ENCODE measurements around the gene PDCD1LG2.
"Not testable (repeated sequence)": the region's sequence is repeated elsewhere in the genome, so short reads cannot be mapped to it uniquely, and the experiment has no call there.

Gene PDCD1LG2

DNA sequence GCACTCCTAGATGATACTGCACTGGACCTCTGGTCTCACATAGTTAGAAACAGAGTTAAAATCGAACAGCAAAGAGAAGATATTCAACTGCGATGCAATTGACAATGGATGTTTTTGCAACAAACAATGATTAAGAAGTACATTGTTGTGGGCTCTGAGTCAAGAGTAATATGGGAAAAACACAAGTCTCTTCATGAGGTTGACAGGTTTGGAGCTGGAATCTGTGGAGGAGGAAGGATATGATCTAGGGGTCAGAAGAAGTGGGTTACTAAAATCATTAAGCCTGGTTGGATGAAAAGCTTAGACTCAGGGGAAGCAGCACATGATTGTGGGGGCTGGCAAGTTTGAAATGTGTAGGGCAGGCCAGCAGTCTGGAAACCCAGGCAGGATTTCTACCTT lies 53.1 kb downstream of the PDCD1LG2 start:
- no peak for DNase-seq (ENCODE audit: low read depth in 4 of 4, low spot score in 1 of 4)

GRCh38 chr9:5563886-5564285 lies 53.6 kb downstream of the PDCD1LG2 start:
- no peak for DNase-seq (ENCODE audit: low read depth in 4 of 4, low spot score in 1 of 4)

- DNase-seq (ENCODE audit: low read depth in 4 of 4, low spot score in 1 of 4): no peak
Measured at GRCh38 chr9:5566054-5566618, 55.8 kb downstream of the PDCD1LG2 start.

DNA sequence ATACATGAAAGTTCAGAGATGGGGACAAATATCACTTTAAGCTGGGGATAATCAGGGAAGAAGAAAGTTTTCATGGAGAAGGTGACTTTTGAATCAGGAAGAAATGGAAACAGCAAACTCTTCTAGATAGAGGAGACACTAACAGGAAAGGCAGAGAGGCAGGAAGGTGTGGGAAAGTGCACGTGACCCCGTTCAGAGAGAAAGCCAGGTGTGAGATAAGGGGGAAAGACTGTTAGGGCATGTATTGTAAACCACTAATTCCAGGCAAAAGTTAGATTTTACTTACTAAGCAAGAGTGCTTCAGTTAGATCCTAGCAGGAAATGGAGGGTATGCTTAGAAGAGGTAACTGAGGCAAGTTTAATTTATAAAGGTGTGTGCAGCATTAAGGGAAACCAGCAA lies 58.5 kb downstream of the PDCD1LG2 start:
- no peak for DNase-seq (ENCODE audit: low read depth in 4 of 4, low spot score in 1 of 4)

GRCh38 chr9:5569409-5569808 lies 59.1 kb downstream of the PDCD1LG2 start:
- no peak for DNase-seq (ENCODE audit: low read depth in 4 of 4, low spot score in 1 of 4)

- no peak for DNase-seq (ENCODE audit: low read depth in 4 of 4, low spot score in 1 of 4)
Measured at GRCh38 chr9:5569891-5570290, 59.6 kb downstream of the PDCD1LG2 start.

DNA sequence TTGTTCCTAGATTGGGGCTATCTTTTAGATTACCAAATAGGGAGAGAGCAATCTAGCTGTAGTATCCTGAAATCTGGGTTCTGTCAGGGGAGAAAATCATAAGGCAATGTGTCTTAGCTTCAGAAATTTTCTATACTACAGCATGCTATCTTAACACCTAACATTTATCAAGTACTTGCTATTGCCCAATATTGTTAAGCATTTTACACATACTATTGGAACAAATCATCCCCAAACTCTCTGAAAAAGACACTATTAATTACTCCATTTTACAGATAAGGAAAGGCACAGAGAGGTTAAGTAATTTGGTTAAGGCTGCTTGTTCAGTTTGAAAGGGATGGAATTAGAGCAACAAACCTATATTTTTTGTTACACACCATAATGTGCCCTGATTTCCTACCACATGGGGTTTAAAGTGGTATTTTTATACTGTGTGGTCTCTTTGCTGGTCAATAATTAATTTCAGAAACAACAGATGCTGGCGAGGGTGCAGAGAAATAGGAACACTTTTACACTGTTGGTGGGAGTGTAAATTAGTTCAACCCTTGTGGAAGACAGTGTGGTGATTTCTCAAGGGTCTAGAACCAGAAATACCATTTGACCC lies 61.4 kb downstream of the PDCD1LG2 start:
- DNase-seq (ENCODE audit: low read depth in 4 of 4, low spot score in 1 of 4): no peak

DNA sequence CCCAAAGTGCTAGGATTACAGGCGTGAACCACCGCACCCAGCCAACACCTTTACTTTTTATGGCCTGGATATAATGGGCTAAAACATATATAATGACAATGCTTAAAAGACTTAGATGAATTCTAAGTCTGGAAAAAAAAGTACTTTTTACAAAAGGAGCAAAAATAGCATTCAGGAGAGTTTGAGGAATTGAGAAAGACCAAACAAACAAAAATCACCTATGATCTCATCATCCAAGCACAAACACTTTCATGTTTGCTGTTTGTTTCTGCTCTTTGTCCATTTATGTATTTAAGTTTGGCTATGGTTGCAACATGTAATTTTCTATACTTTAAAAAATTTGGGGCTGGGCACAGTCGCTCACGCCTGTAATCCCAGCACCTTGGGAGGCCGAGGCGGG lies 63.8 kb downstream of the PDCD1LG2 start:
- no peak for DNase-seq (ENCODE audit: low read depth in 4 of 4, low spot score in 1 of 4)

DNA sequence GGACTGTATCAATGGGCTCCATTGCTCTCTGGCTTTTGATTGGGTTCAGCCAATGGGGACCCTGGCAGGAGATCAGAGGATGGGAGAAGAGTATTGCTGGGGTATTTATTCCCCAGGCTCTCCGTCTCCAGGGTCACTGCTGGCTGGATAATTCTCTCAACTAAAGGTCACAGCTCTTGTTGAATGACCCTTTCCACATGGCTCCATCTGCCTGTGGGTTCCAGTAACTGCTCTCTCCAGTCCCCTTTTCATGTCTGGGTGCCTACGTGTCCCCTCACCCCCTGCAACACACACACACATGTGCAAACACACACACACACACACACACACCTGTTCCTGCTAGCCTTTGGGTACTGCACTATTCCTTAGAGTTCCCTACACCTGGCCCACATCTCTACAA lies 64.7 kb downstream of the PDCD1LG2 start:
- no peak for DNase-seq (ENCODE audit: low read depth in 4 of 4, low spot score in 1 of 4)

DNA sequence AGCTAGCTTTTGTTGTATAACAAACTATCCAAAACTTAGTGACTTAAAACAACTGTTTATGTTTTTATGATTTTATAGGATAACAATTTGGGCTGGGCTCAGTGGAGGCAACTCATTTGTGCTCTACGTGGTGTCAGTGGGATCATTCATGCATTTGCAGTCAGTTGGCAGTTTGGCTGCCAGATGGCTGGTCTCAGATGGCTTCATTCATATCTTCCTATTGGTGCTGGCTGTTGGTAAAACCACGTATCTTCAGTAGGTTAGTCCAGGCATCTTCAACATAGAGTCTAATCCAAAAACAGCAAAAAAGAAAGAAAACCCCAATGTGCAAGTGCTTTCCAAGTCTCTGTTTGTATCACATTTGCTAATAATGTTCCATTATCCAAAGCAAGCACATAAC lies 66.9 kb downstream of the PDCD1LG2 start:
- DNase-seq (ENCODE audit: low read depth in 4 of 4, low spot score in 1 of 4): no peak

DNA sequence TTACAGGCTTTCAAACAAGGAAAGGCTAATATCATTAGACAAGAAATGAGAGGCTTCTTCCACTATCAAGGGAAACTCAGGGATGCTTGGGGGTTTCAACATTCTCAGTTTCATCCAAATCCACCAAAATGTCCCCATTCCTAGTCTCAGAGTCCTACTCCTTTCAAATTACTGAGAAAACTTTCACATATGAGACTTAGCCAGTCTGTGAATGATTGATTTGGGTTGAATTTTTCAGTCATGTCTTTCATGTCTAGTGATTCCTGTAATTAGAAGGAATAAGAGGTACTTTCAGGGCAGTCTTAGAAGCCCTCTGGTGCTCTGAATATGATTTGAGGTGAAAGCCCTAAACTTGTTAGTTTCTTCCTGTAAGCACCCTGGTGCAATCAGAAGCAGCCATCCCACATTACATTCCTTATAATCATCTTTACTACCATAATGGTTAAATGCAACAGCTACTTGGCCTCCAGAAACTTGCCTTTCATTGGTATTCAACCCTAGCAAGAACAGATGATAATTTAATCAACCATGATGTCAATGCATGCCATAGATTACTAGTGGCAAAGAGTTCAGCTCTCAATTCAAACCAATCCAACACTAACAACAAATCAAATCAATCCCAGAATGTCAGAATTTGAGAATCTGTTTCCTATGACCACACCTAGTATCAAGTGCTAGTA lies 67.8 kb downstream of the PDCD1LG2 start:
- DNase-seq (ENCODE audit: low read depth in 4 of 4, low spot score in 1 of 4): no peak

GRCh38 chr9:5578698-5579085 lies 68.4 kb downstream of the PDCD1LG2 start:
- no peak for DNase-seq (ENCODE audit: low read depth in 4 of 4, low spot score in 1 of 4)

DNA sequence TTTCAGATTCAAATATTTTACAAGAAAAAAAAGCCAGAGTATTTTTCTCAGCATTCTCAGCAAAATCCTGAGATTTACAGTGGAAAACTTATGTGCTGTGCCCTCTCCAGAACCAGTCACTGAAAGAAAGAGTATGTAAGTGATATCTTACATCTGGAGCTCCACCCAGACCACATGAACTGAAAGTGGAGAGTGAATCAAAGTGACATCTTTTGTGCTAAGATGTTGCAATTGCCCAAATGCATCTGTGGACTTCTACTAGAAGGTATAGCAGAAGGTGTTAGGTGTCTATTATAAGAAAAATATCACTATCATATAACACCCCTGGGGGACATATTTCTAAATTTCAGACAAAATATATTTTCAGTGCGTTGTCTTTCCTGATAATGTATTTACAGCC lies 69.5 kb downstream of the PDCD1LG2 start:
- no peak for DNase-seq (ENCODE audit: low read depth in 4 of 4, low spot score in 1 of 4)

DNA sequence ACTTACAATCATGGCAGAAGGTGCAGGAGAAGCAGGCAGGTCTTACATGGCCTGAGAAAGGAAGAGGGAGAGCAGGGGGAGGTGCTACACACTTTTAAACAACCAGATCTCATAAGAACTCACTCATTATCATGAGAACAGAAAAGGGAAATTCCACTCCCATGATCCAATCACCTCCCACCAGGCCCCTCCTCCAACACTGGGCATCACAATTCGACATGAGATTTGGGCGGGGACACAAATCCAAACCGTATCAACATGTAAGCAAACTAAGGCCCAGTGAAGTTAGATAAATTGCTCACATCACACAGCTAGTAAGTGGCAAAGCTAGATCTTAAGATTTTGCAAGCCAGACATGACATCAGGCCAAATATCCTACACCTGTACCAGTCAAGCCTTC lies 70.3 kb downstream of the PDCD1LG2 start:
- DNase-seq (ENCODE audit: low read depth in 4 of 4, low spot score in 1 of 4): no peak

GRCh38 chr9:5581706-5582105 lies 71.4 kb downstream of the PDCD1LG2 start:
- not testable (repeated sequence) for DNase-seq (ENCODE audit: low read depth in 4 of 4, low spot score in 1 of 4)

DNA sequence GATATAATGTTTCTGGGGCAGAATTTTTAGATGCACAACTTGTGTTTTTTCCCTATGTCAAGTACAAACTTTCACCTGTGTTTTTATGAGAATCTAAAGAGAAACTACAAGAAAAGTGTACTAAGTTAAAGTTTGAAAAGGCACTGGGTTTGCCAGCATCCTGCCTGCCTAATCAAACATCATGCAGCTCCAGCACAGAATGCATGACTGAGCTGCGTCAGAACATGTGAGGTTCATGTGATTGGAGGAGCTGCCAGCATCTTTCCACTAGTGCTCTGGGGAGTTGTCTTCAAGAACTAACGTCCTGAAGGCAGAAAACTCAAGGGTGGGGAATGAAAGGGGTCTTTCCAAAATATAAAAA lies 72.5 kb downstream of the PDCD1LG2 start:
- DNase-seq (ENCODE audit: low read depth in 4 of 4, low spot score in 1 of 4): no peak

DNA sequence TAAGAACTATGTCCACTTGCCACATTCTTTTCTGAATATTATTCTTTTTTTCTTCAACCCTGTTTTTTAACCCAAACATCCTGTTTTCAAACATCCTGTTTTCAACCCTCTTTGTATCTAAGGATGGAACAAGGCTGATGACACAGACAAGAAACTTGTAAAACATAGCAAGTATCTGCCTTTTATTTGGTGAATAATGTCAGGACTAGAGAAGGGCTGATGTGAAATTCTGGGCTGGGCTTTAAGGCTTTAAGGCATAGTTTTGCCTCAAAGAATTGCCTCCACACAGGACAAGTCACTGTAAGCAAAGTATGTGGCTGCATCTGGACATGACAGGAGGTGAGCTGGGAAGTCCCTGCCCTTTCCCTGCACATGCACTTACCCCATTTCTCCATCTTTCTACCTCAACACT lies 76.1 kb downstream of the PDCD1LG2 start:
- DNase-seq (ENCODE audit: low read depth in 4 of 4, low spot score in 1 of 4): no peak

- peak in 3 of 4 experiments; percentile 6 to 50 (median 20) for DNase-seq (ENCODE audit: low read depth in 4 of 4, low spot score in 1 of 4)
Measured at GRCh38 chr9:5587024-5587423, 76.7 kb downstream of the PDCD1LG2 start.

DNA sequence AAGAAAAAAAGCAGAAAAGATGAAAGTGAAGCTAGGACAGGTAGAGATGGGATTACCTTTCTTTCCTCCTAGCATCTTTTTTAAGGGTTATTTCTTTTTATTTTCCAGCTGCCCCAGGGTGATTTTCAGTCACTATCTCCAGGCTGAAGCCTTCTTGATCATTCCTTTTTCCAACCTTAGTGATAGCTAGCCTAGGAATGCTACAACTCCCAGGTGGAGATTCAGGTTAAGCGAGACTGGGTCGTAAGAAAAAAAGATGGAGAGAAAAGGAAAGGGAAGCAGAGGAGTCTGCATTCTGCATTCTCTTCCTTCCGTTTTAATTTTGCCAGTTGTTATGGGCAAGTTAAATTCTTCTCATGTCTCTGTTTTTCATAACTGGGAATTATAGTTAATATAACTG lies 81.9 kb downstream of the PDCD1LG2 start:
- no peak for DNase-seq (ENCODE audit: low read depth in 4 of 4, low spot score in 1 of 4)

DNA sequence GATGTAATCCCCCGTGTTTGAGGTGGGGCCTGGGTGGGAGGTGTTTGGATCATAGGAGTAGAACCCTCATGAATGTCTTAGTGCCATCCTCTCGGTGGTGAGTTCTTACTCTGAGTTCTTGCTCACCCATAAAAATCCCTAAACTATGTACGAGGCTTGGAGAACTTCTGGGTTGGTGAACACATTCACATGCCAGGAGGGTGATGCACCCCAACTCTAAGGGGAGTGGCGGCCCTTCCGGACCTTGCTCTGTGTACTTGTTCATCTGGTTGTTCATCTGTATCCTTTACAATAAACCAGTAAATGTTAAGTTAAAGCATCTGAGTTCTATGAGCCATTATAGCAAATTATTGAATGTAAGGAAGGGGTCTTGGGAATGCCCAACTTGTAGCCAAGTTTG lies 82.6 kb downstream of the PDCD1LG2 start:
- DNase-seq (ENCODE audit: low read depth in 4 of 4, low spot score in 1 of 4): no peak

GRCh38 chr9:5593904-5594303 lies 83.6 kb downstream of the PDCD1LG2 start:
- no peak for DNase-seq (ENCODE audit: low read depth in 4 of 4, low spot score in 1 of 4)

DNA sequence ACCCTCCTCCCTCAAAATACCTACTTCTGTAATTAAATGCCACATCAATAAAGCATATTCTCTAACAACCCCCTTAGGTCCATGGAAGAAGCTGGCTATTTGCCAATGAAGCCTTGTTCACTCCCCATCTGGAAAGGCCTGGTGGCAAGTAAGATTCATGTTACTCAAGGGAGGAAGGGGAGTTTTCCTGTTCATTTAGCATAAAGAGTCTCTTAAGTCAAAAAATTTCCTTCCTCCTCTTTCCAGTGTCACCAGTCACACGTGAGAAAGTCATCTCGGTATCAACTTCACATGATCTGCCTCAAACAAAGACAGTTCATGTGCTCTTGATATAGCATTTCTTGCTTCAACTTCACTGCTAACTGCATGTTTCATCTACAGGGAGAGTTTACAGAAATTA lies 85.8 kb downstream of the PDCD1LG2 start:
- DNase-seq (ENCODE audit: low read depth in 4 of 4, low spot score in 1 of 4): no peak

Measured in stimulated activated CD4-positive, alpha-beta T cell treated with anti-CD3 and anti-CD28 coated beads, Interleukin-1b, Interleukin-23, amount 100 ng/mL, for 24 hours (primary cell).